ENCODE results near the gene VSTM2L. TPM values are rescaled to one million over a fixed set of nuclear protein-coding genes. Genes with fewer than 3 reads are reported as not detected.

VSTM2L gene
- polyA plus RNA-seq, 2 donors: 0.26 to 0.57 TPM

- Histone ChIP-seq H3K36me3 (ENCODE audit: control insufficient read depth in 2 of 2, insufficient read depth in 2 of 2, low read length in 1 of 2) (peaks cover 8% of the 10 kb centered on the region in 2 donors), H3K4me3 (ENCODE audit: low read depth in 1 of 2, low read length in 2 of 2) (no peak overlapping the region), H3K9me3 (ENCODE audit: control insufficient read depth in 2 of 2, insufficient read depth in 1 of 2, low read depth in 1 of 2, low read length in 1 of 2) (no peaks in the 10 kb centered on the region), H3K27ac (ENCODE audit: low read depth in 2 of 2, low read length in 1 of 2) (peak overlapping the region in 1 of 2 donors; percentile 66), H3K27me3 (ENCODE audit: control insufficient read depth in 1 of 2, insufficient read depth in 2 of 2, low read length in 2 of 2) (no peaks in the 10 kb centered on the region), H3K4me1 (ENCODE audit: control insufficient read depth in 2 of 2, insufficient read depth in 2 of 2, low read length in 1 of 2) (peaks cover 1 to 4% of the 10 kb centered on the region in 2 donors)
- 71 to 77% methylated on average over 12 of the region's 12 CpGs for WGBS, 2 donors
Observed at GRCh38 chr20:37987602-37988290, 84.8 kb downstream of the VSTM2L start.

- H3K9me3 ChIP-seq (ENCODE audit: control insufficient read depth in 2 of 2, insufficient read depth in 1 of 2, low read depth in 1 of 2, low read length in 1 of 2): no peaks in the 10 kb centered on the region
- WGBS, 2 donors: 86% methylated on average over 5 of the region's 5 CpGs
- no peaks in the 10 kb centered on the region for H3K27me3 ChIP-seq (ENCODE audit: control insufficient read depth in 1 of 2, insufficient read depth in 2 of 2, low read length in 2 of 2)
- H3K36me3 ChIP-seq (ENCODE audit: control insufficient read depth in 2 of 2, insufficient read depth in 2 of 2, low read length in 1 of 2): peaks cover 5 to 8% of the 10 kb centered on the region in 2 donors
- peaks cover 1 to 4% of the 10 kb centered on the region in 2 donors for H3K4me1 ChIP-seq (ENCODE audit: control insufficient read depth in 2 of 2, insufficient read depth in 2 of 2, low read length in 1 of 2)
- no peak overlapping the region for H3K27ac ChIP-seq (ENCODE audit: low read depth in 2 of 2, low read length in 1 of 2)
- H3K4me3 ChIP-seq (ENCODE audit: low read depth in 1 of 2, low read length in 2 of 2): no peak overlapping the region
Observed at GRCh38 chr20:37988306-37988954, 85.5 kb downstream of the VSTM2L start.

- H3K27ac ChIP-seq (ENCODE audit: low read depth in 2 of 2, low read length in 1 of 2): peak overlapping the region in 1 of 2 donors; percentile 2
- 60 to 61% methylated on average over 7 of the region's 7 CpGs for WGBS, 2 donors
Observed at GRCh38 chr20:37989601-37990295, 86.8 kb downstream of the VSTM2L start.

GRCh38 chr20:37990571-37991151 is 87.7 kb downstream of the VSTM2L start:
- Histone ChIP-seq H3K27me3 (ENCODE audit: control insufficient read depth in 1 of 2, insufficient read depth in 2 of 2, low read length in 2 of 2) (no peaks in the 10 kb centered on the region), H3K36me3 (ENCODE audit: control insufficient read depth in 2 of 2, insufficient read depth in 2 of 2, low read length in 1 of 2) (peaks cover 8 to 14% of the 10 kb centered on the region in 2 donors)
- 53 to 54% methylated on average over 10 of the region's 10 CpGs for WGBS, 2 donors

More at GRCh38 chr20:37989601-37990295, 86.8 kb downstream of the VSTM2L start:
- Histone ChIP-seq H3K27me3 (ENCODE audit: control insufficient read depth in 1 of 2, insufficient read depth in 2 of 2, low read length in 2 of 2) (no peaks in the 10 kb centered on the region), H3K36me3 (ENCODE audit: control insufficient read depth in 2 of 2, insufficient read depth in 2 of 2, low read length in 1 of 2) (peaks cover 4 to 8% of the 10 kb centered on the region in 2 donors), H3K4me1 (ENCODE audit: control insufficient read depth in 2 of 2, insufficient read depth in 2 of 2, low read length in 1 of 2) (peaks cover 1 to 4% of the 10 kb centered on the region in 2 donors), H3K9me3 (ENCODE audit: control insufficient read depth in 2 of 2, insufficient read depth in 1 of 2, low read depth in 1 of 2, low read length in 1 of 2) (no peaks in the 10 kb centered on the region), H3K4me3 (ENCODE audit: low read depth in 1 of 2, low read length in 2 of 2) (no peak overlapping the region)

GRCh38 chr20:37991157-37991866 is 88.4 kb downstream of the VSTM2L start:
- peaks cover 1 to 4% of the 10 kb centered on the region in 2 donors for H3K4me1 ChIP-seq (ENCODE audit: control insufficient read depth in 2 of 2, insufficient read depth in 2 of 2, low read length in 1 of 2)

More at GRCh38 chr20:37990571-37991151, 87.7 kb downstream of the VSTM2L start:
- Histone ChIP-seq H3K27ac (ENCODE audit: low read depth in 2 of 2, low read length in 1 of 2) (peak overlapping the region in 1 of 2 donors; percentile 51), H3K9me3 (ENCODE audit: control insufficient read depth in 2 of 2, insufficient read depth in 1 of 2, low read depth in 1 of 2, low read length in 1 of 2) (no peaks in the 10 kb centered on the region), H3K4me1 (ENCODE audit: control insufficient read depth in 2 of 2, insufficient read depth in 2 of 2, low read length in 1 of 2) (peaks cover 1 to 4% of the 10 kb centered on the region in 2 donors), H3K4me3 (ENCODE audit: low read depth in 1 of 2, low read length in 2 of 2) (no peak overlapping the region)

GRCh38 chr20:37991908-37992307 is 89.0 kb downstream of the VSTM2L start:
- Histone ChIP-seq H3K27me3 (ENCODE audit: control insufficient read depth in 1 of 2, insufficient read depth in 2 of 2, low read length in 2 of 2) (no peaks in the 10 kb centered on the region), H3K36me3 (ENCODE audit: control insufficient read depth in 2 of 2, insufficient read depth in 2 of 2, low read length in 1 of 2) (peaks cover 19 to 20% of the 10 kb centered on the region in 2 donors), H3K4me1 (ENCODE audit: control insufficient read depth in 2 of 2, insufficient read depth in 2 of 2, low read length in 1 of 2) (peaks cover 0 to 4% of the 10 kb centered on the region in 2 donors), H3K9me3 (ENCODE audit: control insufficient read depth in 2 of 2, insufficient read depth in 1 of 2, low read depth in 1 of 2, low read length in 1 of 2) (no peaks in the 10 kb centered on the region), H3K27ac (ENCODE audit: low read depth in 2 of 2, low read length in 1 of 2) (no peak overlapping the region), H3K4me3 (ENCODE audit: low read depth in 1 of 2, low read length in 2 of 2) (no peak overlapping the region)
- 92 to 96% methylated on average over 4 of the region's 4 CpGs for WGBS, 2 donors

More at GRCh38 chr20:37991157-37991866, 88.4 kb downstream of the VSTM2L start:
- H3K27me3 ChIP-seq (ENCODE audit: control insufficient read depth in 1 of 2, insufficient read depth in 2 of 2, low read length in 2 of 2): no peaks in the 10 kb centered on the region
- H3K9me3 ChIP-seq (ENCODE audit: control insufficient read depth in 2 of 2, insufficient read depth in 1 of 2, low read depth in 1 of 2, low read length in 1 of 2): no peaks in the 10 kb centered on the region
- no peak overlapping the region for H3K4me3 ChIP-seq (ENCODE audit: low read depth in 1 of 2, low read length in 2 of 2)
- H3K36me3 ChIP-seq (ENCODE audit: control insufficient read depth in 2 of 2, insufficient read depth in 2 of 2, low read length in 1 of 2): peaks cover 14 to 16% of the 10 kb centered on the region in 2 donors
- peak overlapping the region in 1 of 2 donors; percentile 2 for H3K27ac ChIP-seq (ENCODE audit: low read depth in 2 of 2, low read length in 1 of 2)
- 62 to 71% methylated on average over 4 of the region's 4 CpGs for WGBS, 2 donors

GRCh38 chr20:37992802-37993409 is 90.0 kb downstream of the VSTM2L start:
- Histone ChIP-seq H3K36me3 (ENCODE audit: control insufficient read depth in 2 of 2, insufficient read depth in 2 of 2, low read length in 1 of 2) (peaks cover 15 to 21% of the 10 kb centered on the region in 2 donors), H3K27me3 (ENCODE audit: control insufficient read depth in 1 of 2, insufficient read depth in 2 of 2, low read length in 2 of 2) (no peaks in the 10 kb centered on the region), H3K27ac (ENCODE audit: low read depth in 2 of 2, low read length in 1 of 2) (peak overlapping the region in 1 of 2 donors; percentile 9), H3K9me3 (ENCODE audit: control insufficient read depth in 2 of 2, insufficient read depth in 1 of 2, low read depth in 1 of 2, low read length in 1 of 2) (no peaks in the 10 kb centered on the region), H3K4me3 (ENCODE audit: low read depth in 1 of 2, low read length in 2 of 2) (no peak overlapping the region), H3K4me1 (ENCODE audit: control insufficient read depth in 2 of 2, insufficient read depth in 2 of 2, low read length in 1 of 2) (peaks cover 0 to under 1% of the 10 kb centered on the region in 2 donors)
- WGBS, 2 donors: 37 to 43% methylated on average over 5 of the region's 5 CpGs

GRCh38 chr20:37994512-37994911 is 91.6 kb downstream of the VSTM2L start:
- peaks cover 15 to 27% of the 10 kb centered on the region in 2 donors for H3K36me3 ChIP-seq (ENCODE audit: control insufficient read depth in 2 of 2, insufficient read depth in 2 of 2, low read length in 1 of 2)
- H3K4me3 ChIP-seq (ENCODE audit: low read depth in 1 of 2, low read length in 2 of 2): no peak overlapping the region
- 73 to 74% methylated on average over 4 of the region's 4 CpGs for whole genome bisulfite sequencing, 2 donors
- no peaks in the 10 kb centered on the region for H3K4me1 ChIP-seq (ENCODE audit: control insufficient read depth in 2 of 2, insufficient read depth in 2 of 2, low read length in 1 of 2)
- no peaks in the 10 kb centered on the region for H3K27me3 ChIP-seq (ENCODE audit: control insufficient read depth in 1 of 2, insufficient read depth in 2 of 2, low read length in 2 of 2)
- no peak overlapping the region for H3K27ac ChIP-seq (ENCODE audit: low read depth in 2 of 2, low read length in 1 of 2)
- no peaks in the 10 kb centered on the region for H3K9me3 ChIP-seq (ENCODE audit: control insufficient read depth in 2 of 2, insufficient read depth in 1 of 2, low read depth in 1 of 2, low read length in 1 of 2)

All from esophagus (tissue), 2 donors.